Measurements from ENCODE around the gene SDR42E2.
A peak's percentile ranks its signal among the peaks of the same experiment; 100 is the strongest.
"Not testable (repeated sequence)": the region's sequence is repeated elsewhere in the genome, so short reads cannot be mapped to it uniquely, and the experiment has no call there.

The SDR42E2 gene

GRCh38 chr16:22161999-22162655, at the start of gene SDR42E2:
TSS of gene SDR42E2 (plus strand) at chr16:22162506. CDS start at chr16:22165583, 3,077 bp downstream.
- DNase-seq, result peak; percentile 31

- no peak for DNase-seq
Observed at GRCh38 chr16:22116095-22116700, 46.1 kb upstream of the SDR42E2 start.

GRCh38 chr16:22117609-22118008, 44.7 kb upstream of the SDR42E2 start:
- DNase-seq, result no peak

GRCh38 chr16:22120440-22120839, 41.9 kb upstream of the SDR42E2 start:
- DNase-seq, result no peak

- DNase-seq, result no peak
Observed at GRCh38 chr16:22122239-22122638, 40.1 kb upstream of the SDR42E2 start.

- no peak for DNase-seq
Observed at GRCh38 chr16:22123146-22123545, 39.2 kb upstream of the SDR42E2 start.

- no peak for DNase-seq
Observed at GRCh38 chr16:22123759-22124490, 38.4 kb upstream of the SDR42E2 start.

GRCh38 chr16:22124583-22125284, 37.6 kb upstream of the SDR42E2 start:
- no peak for DNase-seq

- no peak for DNase-seq
Observed at GRCh38 chr16:22126037-22126558, 36.2 kb upstream of the SDR42E2 start.

GRCh38 chr16:22128537-22128936, 33.8 kb upstream of the SDR42E2 start:
- not testable (repeated sequence) for DNase-seq

GRCh38 chr16:22130528-22130927, 31.8 kb upstream of the SDR42E2 start:
- no peak for DNase-seq

GRCh38 chr16:22132801-22133200, 29.5 kb upstream of the SDR42E2 start:
- no peak for DNase-seq

GRCh38 chr16:22138482-22138881, 23.8 kb upstream of the SDR42E2 start:
- DNase-seq, result no peak

- DNase-seq, result no peak
Observed at GRCh38 chr16:22139008-22139407, 23.3 kb upstream of the SDR42E2 start.

GRCh38 chr16:22139732-22140131, 22.6 kb upstream of the SDR42E2 start:
- DNase-seq, result no peak

GRCh38 chr16:22141767-22142166, 20.5 kb upstream of the SDR42E2 start:
- DNase-seq, result no peak

GRCh38 chr16:22144520-22144919, 17.8 kb upstream of the SDR42E2 start:
- no peak for DNase-seq

- no peak for DNase-seq
Observed at GRCh38 chr16:22147853-22148252, 14.5 kb upstream of the SDR42E2 start.

- DNase-seq, result no peak
Observed at GRCh38 chr16:22151246-22151998, 10.9 kb upstream of the SDR42E2 start.

GRCh38 chr16:22152316-22152715, 10.0 kb upstream of the SDR42E2 start:
- DNase-seq, result no peak

GRCh38 chr16:22153078-22153477, 9.2 kb upstream of the SDR42E2 start:
- not testable (repeated sequence) for DNase-seq

- no peak for DNase-seq
Observed at GRCh38 chr16:22161401-22161800, 905 bp upstream of the SDR42E2 start.

- DNase-seq, result no peak
Observed at GRCh38 chr16:22162656-22163009, 327 bp downstream of the SDR42E2 start.

All from NCI-H1105 treated with DMSO at 0.1 percent for 48 hours (cell line).